CD4-positive, alpha-beta T cell treated with Interferon gamma for 1 hour (primary cell): ENCODE results near the gene NISCH.

Experiments used
- DNase-seq: peaks from one replicate; pipeline ENCODE4 v3.0.0-alpha.2; 2020

Gene NISCH

DNA sequence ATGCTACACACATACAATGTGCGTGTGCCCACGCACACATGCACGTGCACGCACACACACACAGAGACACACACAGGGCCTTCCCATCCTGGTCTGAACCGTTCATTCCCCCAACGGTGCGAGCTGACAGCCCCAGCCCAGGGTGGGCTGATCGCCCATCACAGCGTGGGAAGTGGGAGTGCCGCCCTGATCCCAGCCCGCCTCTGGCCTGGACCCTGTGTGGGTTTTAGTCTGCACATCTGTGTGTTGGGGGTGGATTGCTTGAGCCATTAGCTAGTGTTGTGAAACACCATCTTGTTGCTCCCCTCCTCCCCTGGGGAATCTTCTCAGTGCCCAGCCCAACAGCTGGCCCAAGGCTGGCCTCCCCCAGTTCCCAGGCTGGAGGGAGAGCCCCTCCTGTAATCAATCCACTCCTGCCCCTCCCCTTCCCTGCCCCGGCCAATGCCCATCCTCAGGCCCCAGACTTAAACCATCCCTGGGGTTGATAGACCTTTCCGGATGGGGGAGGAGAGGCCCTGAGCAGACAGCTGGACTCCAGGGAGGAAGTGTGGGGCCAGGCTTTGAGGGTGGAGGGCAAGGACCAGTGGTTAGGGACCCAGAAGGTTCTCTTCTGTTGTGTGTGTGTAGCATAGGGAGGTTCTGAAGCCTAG, 18.8 kb upstream of the NISCH start:
- DNase-seq = no peak

DNA sequence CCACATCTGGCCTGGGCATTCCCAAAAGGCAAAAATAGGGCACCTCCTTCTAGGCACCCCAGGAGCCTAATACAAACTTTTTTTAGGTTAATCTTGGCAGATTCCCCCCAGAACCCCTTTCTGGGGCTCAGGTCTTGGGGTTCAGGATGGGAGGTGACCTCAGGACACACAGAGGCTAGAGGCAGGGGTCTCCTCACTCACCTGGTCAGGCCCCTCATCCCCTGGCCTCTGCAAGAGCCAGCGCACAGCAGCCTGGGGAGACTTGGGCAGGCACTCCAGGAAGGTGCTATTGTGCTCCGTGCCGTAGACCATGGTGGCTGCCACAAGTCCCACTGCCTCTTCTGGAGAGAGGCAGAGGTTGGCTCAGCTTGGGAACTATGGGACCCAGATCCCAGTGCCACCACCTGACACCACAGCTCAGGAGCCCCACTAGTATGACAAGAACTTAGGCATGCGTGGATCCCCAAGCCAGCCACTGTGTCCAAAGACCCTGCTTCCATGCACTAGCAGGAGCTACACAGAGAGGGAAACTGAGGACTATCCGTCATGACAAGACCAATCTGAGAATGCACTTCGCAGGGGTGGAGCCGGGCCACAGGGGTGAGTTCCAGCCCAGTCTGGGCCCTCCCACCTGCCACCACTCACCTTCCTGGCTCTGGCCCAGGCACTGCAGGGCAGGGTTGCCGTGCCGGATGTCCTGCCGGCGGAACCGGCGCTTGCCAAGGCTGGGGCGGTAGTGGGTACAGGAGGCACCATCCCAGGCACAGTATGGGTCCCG, 17.9 kb upstream of the NISCH start:
- no peak for DNase-seq

DNA sequence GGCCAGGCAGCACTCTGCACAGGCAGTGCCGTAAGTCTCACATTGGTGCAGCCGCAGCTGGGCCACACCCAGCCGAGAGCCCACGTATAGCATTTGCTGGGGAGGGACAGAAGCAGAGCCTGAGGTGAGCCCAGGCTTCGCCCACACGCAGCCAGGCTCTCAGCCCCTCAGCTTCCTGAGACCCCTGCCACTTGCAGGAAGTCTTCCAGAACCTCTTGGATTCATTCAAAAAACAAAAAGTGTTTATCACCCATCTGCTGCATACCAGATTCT, 17.4 kb upstream of the NISCH start:
- no peak for DNase-seq

DNA sequence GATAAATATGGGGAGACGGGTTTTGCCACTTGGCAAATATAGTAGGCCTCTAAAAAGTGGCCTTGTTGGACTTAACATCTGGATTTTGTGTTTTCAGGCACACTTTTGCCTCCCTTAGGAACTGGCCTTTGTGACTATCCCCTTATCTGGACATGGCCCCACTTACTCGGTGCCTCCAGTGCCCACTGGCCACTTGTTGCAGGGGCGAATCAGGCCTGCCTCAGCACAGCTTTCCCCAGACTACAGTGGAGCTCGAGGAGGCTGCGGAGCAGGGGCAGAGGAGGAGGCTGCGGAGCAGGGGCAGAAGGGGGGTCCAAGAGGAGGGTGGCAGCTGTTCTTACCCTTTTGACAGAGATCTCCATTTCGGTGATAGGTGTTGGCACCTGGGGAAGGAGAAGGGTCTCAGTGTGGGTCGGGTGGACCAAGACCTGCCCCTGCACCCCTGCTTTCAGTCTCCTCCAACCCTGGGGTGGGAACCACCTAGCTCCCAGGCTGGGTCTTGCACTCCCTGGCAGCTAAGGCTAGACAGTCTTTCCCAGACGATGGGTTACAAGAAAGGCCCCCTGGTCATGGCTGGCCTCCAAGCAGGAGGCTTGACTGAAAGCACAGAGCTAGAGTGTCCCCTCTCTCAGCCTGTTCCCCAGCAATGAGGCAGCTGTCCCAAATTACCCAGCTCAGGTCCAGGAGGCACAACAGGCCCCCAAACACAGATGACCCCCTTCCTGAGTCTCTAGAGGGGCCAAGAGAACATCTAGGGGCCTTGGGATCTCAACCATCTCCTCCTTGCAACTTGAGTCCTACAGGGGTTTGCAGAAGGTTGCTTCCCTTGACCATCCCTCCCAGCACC, 16.6 kb upstream of the NISCH start:
- no peak for DNase-seq

DNA sequence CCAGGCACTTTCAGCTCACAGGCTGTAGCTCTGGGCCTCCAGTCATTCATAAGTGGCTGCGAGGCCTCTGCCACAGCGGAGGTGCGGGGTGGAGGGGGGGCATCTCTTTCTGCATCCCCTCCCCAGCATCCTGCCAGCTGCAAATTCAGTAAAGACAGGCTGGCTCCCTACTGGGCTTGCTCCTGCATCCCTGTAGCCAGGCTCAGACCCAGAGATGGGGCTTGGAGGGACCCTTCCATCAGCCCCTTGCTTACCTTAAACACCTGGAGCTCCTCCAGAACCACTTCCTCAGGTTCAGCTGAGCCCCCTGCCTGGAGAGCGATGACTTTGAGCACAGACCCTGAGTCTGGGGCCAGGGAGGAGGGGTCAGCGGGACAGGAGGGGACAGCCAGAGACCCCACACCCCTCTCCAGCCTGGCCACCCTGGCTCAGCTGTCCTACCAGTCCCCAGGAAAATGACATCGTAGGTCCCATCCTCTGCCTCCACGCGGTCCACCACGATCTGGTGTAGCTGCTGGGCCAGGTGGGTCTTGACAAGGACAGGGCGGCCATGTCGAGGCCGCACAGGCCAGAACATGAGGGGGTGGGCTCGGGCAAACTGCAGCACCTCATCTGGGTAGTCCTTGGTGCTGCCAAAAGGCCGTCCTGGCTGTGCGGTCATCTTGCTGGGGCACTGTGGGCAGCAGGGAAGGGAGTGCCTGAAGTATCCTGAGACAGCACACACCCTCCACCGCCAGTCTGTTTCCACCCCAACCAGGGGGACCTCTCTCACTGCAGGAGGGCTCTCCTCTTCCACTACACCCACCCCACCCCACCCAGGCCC, 15.8 kb upstream of the NISCH start:
- DNase-seq = no peak

DNA sequence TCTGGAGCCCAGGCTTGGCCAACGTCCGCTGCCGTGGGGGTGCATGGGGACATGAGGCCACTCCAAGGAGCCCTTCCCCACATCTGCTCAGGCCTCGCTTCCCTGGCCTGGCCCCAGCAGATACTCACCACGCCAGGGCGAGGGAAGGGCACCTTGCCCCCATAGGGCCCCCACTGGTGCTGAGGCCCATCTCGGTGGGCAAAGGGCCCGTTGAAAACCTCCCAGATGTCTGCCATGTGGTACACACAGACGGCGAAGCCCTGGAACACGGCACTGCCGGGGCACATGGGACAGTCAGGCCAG, 15.2 kb upstream of the NISCH start:
- DNase-seq = no peak

DNA sequence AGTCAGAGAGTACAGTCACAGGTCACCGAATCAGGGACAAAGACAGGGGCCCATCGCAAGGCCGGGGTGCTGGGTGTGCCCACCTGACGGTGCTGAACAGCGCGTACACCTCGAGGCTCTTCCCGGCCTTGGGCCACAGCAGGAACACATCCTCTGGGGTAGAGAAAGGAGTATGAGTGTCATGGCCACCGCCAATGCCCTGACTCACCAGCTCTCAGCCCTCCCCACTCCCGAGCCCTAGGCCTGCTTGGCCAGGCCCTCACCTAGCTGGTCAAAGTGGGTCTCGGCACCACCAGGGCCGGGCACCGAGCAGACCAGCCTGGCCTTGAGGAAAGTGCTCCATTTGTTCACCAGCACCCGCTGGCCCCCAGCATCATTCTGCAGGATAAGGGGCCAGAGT, 14.7 kb upstream of the NISCH start:
- no peak for DNase-seq

DNA sequence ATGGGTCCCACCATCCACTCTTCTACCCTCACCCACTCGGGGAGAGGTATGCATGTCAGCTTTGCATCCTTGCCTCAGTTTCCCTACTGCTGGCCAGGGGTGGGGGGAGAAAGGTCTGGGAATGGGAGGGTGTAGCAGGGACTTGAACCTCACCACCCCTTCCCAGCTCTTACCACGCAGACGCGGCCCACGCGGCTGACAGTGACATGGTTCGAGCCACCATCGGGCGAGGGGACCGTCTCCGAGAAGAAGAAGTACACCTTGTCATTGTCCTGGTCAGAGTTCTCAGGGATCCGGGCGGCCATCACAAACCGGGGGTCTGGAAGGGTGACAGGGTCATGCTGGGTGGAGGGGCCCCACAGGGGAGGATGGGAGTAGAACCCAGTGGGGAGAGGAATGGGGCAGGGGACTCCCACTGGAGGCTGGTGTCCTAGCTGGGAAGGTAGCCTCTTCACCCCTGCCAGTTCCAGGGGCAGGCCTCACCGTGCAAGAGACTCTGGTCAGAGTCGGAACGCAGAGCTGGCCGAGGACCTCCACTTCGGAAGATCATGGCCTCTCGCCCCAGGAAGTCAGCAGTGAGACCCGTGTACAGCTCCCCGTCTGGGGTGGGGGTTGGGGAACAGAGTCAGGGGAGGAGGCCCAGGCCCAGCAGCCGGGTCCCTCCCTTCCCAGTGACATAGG, 14.2 kb upstream of the NISCH start:
- no peak for DNase-seq

DNA sequence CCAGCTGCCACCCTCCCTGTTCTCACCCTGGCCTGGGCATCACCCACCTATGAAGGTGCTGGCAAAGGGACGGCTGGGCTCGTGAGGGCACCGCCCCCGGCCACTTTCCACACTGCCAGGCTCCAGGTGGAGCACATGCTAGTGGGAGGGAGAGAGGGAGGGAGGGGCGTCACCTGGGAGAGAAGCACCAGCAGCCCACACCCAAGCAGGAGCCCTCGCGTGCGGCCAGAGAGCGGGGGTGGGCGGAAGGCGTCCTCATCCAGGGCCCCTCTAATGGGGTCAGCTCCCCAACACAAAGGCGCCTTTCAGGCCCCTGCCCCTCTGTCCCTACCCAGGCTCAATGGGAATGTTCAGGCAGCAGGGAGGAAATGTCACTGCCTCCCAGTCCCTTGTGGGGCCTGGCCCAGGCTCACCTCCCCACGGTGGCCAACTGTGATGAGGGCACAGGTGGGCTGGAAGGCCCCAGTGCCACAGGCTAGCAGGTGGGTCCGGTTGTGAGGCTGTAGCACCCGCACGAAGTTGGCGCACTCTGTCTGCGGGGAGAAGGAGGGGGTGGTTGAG, 13.6 kb upstream of the NISCH start:
- DNase-seq = no peak

DNA sequence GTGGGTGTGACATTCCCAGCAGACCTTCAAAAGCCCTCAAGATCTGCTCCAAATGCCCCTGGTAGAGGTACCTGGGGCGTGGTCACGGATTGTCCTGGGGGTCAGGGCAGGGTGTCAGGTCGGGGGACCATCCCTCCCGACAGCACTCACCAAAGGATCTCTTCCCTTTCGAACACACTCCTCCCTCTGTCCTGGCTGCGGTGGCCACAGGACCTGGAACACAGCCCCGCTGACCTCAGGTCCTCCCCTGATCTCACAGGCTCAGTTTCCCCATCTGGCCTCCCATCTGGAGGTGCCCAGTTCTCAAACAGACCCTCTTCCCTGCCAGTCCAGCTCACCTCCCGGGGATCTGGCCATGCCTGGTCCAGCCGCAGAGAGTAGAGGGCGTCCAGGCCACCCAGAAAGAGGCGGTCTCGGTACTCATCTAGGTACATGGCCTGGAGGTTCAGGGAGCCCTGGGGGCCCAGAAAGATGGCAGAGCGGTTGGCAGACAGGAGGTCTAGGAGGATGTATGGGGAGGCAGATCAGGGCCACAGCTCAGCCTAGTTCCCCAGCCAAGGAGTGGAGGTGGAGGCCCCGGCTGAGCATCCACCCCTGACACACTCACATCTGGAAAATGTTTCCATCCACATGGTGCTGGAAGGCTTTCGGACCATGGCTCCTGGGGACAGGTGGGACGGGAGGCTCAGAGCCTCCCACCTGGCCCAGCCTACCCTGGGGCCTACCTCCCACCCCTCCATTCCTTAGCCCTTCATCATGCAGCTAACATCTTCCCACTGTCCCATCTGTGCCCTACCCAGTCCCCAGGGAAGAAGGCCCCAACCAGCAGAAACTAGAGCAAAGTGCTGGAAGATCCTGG, 12.8 kb upstream of the NISCH start:
- DNase-seq = no peak

DNA sequence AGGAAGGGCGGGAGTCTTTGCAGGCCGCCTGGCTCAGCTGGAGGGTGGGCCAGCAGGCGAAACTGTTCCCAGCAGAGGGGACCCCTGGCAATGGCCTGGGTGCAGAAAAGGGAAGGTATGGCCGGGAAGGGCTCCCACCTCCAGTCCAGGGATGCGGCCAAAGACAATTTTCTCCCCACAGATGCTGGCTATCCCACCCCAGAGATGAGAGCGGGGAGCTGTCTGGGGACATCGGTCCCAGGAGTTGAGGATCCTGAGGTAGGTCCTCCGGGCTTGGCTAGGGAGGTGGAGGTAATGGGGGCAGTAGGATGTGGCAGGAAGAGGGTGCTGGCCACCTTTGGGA, 12.2 kb upstream of the NISCH start:
- no peak for DNase-seq

DNA sequence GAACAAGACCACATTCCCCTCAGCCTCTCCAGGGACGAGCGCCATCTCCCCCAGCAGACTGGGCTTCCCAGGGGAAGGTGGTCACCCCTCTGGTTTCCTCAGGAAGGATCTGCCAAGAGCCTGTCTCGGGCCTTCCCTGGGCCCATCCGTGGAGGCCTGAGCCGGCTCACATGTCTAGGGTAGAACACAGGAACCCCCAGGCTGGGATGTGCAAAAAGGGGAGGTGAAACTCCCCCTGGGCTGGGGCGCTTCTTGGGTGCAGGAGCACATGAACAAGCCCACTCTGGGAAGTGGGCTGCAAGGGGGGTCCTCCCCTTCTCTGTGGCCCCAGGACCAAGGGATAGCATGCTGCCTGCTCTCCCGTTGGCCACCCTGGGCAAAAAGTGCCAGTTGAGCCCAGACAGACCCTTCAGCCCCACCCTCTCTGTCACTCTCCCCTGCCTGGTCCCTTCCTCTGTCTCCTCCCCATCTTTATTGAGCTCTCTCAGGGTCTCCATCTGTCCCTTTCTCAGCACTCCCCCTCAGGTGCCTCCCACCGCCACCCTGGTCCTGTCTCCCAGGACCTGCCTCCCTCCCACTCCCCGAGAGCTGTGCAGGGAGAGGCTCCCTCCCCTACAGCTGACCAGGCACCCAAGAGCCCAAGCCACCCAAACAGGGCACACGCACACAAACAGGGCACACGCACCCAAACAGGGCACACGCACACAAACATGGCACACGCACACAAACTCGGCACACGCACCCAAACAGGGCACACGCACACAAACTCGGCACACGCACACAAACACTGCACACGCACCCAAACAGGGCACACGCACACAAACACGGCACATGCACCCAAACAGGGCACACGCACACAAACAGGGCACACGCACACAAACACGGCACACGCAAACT, 11.4 kb upstream of the NISCH start:
- no peak for DNase-seq

DNA sequence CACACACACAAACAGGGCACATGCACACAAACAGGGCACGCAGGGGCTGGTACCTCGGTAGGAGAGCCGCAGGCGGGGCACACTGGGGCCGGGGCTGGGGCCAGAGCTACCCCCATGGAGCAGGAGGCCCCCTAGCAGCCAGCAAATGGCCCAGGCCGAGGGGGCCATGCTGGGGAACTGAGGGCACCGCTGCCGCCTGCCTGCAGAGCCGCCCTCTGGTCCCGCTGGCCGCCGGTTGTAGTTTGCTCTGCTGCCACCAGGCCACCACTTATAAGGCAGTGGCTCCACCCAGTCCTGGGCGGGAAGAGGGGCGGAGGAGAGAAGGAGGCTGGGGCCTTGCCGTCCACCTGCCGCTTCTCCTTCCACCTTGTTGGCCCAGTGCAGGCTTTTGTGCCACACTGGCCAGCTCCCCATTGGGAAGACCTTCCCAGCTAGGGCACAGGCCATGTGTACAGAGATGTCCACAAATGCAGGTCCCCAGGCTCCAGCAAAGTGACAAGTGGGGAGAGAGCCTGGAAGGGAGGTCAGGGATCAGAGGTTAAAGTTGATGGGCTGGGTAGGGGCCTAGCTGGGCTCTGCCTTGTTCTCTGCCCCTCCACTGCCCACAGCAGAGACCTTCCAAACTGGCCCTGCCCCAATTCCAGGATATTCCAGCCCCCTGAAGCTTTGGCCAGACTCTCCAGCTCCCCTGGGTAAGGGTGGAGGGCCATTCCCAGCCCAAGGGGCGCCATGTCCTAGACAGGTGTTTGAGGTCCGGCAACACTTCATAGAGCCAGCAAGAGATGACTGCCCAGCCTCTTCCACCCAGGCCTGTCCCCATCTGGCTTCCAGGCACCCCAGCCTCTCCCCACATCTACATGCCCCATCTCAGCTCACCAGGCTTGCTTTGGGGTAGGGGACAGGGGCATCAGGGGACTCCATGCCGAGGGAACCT, 10.3 kb upstream of the NISCH start, which contains the start of gene SEMA3G:
Gene SEMA3G (minus strand): TSS at position 244 of the 934 bp plus-strand sequence. CDS start 76 bp downstream, at position 168.
- DNase-seq = peak; percentile 72

DNA sequence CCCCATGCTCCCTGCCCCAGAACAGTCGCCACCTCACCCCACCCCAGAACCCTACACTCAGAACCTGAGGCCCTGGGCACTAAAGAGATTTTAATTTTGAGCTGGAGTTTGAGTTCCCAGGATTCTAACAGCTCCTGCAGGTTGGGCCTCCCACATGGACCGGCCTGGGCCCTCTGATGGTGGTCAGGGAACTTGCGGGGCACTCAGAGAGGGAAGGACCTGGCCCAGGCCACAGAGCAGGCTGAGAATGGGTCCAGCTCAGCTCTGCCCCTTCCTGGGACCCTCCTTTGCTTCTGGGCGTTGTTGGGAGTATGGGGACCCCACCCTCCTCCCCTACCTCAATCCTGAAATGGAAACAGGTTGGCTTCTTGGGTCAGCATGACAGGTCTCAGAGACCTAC, 9.4 kb upstream of the NISCH start:
- DNase-seq = no peak

DNA sequence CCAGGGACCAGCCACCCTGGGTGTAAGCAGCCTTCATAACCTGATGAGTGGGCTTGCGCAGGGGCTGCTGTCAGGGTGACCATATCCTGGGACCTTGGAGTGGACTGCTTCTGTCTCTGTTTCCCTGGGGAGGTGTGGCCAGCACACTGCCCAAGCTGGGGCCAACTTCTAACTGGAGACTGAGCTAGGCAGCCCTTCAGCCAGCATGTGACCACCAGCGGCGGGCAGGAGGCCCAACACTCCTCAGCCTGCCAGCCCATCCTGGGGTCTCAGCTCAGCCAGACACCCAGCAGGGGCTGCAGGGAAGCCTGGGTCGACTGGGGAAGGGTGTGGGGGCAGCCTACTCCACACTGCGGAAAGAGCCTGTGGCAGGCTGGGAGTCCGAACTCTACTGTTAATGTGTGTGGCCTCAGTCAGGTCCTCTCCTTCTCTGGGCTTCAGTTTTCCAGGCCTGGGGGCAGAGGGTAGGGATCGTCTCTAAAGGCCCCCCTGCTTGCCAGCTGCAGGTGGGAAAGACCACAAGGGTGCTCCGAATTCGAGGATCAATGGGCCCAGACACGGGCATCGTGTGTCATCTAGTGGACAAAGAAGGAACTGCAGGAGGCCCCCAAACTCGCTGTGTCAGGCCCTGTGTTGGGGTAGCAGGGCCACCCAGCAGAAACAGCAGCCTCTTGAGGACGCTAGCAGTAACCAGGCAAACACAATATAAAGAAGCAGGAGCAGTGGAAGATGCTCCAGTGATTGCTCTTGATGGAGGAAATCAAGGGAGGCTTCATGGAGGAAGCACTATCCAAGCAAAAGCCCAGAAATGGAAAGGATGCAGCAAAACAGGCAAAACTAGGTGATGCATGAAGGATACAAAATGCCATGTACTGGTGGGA, 8.5 kb upstream of the NISCH start:
- peak; percentile 69 for DNase-seq

DNA sequence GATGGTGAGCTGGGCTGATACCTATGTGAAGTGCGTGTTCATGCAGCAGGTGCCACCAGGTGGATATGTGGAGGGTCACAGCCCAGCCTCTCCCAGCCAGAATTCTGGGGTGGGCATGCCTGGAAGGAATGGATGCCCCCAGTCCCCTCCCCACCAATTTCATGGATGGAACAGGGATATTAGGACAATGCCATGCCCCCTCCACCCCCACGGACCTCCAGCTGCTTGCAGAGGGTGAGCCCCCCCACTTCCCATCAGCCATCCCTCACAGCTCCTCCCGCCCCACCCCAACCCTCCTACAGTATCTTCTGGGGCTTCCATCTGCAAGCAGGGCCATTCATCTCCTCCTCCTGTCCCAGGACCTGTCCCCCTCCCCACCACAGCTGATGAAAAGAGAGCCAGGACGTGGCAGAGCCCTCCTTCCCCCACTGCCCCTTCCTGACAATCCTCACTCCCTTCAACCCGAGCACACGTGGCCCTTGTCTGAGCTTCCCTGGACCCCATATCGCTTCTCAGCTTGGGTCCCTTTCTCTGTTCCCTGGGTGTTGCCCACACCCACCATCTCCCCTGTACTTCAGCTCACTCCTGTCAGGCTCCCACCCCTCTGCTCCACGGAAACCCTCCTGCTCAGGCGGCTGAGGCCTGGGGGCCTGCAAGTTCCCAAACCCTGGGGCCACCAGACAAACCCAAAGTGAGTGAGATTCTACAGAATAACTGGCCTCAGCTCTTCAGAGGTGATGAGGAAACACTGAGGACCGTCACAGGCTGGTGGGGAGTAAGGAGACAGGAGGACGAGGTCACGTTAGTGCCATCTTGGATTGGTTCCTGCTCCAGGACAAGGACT, 7.7 kb upstream of the NISCH start:
- DNase-seq = no peak
